Ectodermal cell (in vitro differentiated cells): ENCODE measurements around the gene ATP1A4. TPM values are rescaled to one million over a fixed set of nuclear protein-coding genes. Genes with fewer than 3 reads are reported as not detected.
A peak's percentile ranks its signal among the peaks of the same experiment; 100 is the strongest.
"Not testable (repeated sequence)": the region's sequence is repeated elsewhere in the genome, so short reads cannot be mapped to it uniquely, and the experiment has no call there.

Experiments used
- H3K27ac ChIP-seq: 2 replicates; pipeline ENCODE4 v1.7.0; 2013; ENCODE audit warnings: mild to moderate bottlenecking, low read depth, low read length; ENCODE audit not compliant: insufficient read depth, poor library complexity, severe bottlenecking
- H3K27me3 ChIP-seq: 2 replicates; pipeline ENCODE4 v1.7.0; 2013; ENCODE audit warnings: mild to moderate bottlenecking, low read length; ENCODE audit not compliant: insufficient read depth, control insufficient read depth, poor library complexity, severe bottlenecking
- H3K36me3 ChIP-seq: one replicate; pipeline ENCODE4 v1.7.0; 2013; ENCODE audit warnings: low read length; ENCODE audit not compliant: control insufficient read depth, insufficient read depth
- H3K4me1 ChIP-seq: one replicate; pipeline ENCODE4 v1.7.0; 2013; ENCODE audit warnings: low read length; ENCODE audit not compliant: control insufficient read depth, insufficient read depth
- H3K4me3 ChIP-seq: 2 replicates; pipeline ENCODE4 v1.7.0; 2013; ENCODE audit warnings: low read depth, low read length, control low read depth; ENCODE audit not compliant: insufficient read depth
- H3K9me3 ChIP-seq: 2 replicates; pipeline ENCODE4 v1.7.0; 2013; ENCODE audit warnings: mild to moderate bottlenecking, low read length, moderate library complexity; ENCODE audit not compliant: control insufficient read depth
- whole genome bisulfite sequencing, 2 experiments: methylation state at CpG; one replicate each; pipeline ENCODE4 v1.1.7; 2013; ENCODE audit warnings: missing lambda C conversion rate in 2 of 2; 5-methylcytosine and 5-hydroxymethylcytosine counted together
- polyA plus RNA-seq, 4 experiments: library from polyadenylated mRNA; stranded (reverse); fragments of 50-300 nt; gene quantifications; one replicate each; pipeline ENCODE4 v1.2.3, GENCODE V29; 2013

Gene ATP1A4
- 0.93 TPM for polyA plus RNA-seq (2013, experiment 1 of 4)
- 1.0 TPM for polyA plus RNA-seq (2013, experiment 2 of 4)
- polyA plus RNA-seq (2013, experiment 3 of 4): 0.85 TPM
- polyA plus RNA-seq (2013, experiment 4 of 4): 1.1 TPM

DNA sequence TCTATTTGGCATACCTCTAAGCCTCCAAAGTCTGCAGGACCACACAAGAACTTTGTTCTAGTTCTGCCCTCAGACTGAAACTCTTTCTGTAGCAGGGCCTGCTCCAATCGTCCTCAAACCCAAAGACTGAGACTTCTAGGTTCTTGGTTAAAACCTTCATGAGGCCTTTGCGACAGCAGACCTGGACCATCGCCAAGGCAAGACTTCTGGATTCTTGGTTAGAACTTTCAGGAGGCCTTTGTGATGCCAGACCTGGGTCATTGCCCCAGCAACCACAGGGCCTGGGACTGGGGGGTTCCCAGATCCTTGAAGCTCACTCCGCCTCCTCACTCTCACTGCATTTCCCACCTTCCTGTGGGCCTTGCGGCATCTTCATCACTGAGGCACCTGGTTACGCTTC lies at the start of gene ATP1A4:
TSS of gene ATP1A4 (plus strand) at position 301 of the 400 bp plus-strand sequence. CDS start 438 bp downstream, outside the sequence.
- WGBS, 2 experiments: 94 to 96% methylated on average over 6 of the region's 6 CpGs
- no peak within 1 kb of the TSS for H3K4me3 ChIP-seq
- H3K4me1 ChIP-seq: no peaks in the 10 kb centered on the region
- no peak within 1 kb of the TSS for H3K27ac ChIP-seq
- H3K9me3 ChIP-seq: no peaks in the 10 kb centered on the region
- H3K27me3 ChIP-seq: no peaks in the 10 kb centered on the region
- no peaks in the 10 kb centered on the region for H3K36me3 ChIP-seq

DNA sequence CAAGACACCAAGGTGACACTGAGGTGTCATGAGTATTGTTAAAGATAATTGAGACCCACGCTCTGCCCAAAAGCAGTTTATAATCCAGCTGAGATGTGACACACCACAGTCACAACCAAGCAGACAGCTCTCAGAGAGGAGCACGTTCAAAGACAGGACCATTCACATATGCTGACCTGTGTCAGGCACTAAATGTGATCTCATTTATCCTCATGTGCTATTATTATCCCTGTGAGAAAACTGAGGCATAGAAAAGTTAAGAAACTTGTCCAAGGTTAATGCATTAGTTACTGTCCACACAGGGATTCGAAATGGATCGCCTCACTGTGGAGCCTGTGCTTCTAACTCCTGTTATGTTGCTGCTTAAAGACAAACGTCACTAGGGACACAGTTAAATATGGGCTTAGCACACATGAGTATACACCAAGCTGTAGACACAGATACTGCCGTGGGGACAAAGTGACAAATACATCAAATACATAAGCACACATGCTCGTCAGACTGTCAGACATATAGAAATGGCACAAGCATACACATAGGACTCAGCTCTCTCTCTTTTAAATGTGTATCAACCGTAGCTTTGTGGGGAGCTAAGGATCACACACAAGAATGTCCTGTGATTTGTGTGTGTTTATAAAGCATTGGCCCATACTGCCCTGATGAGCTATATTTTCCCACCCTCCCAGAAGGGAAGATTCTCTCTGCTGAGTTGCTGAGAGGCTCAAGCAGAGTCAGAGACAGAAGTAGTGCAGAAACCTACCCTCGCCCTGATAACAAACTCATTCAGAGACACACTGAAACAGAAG lies 49.5 kb upstream of the ATP1A4 start:
- Histone ChIP-seq H3K27me3 (peaks cover 16% of the 10 kb centered on the region), H3K36me3 (no peaks in the 10 kb centered on the region), H3K9me3 (no peaks in the 10 kb centered on the region), H3K27ac (no peak overlapping the region), H3K4me1 (peaks cover 48% of the 10 kb centered on the region), H3K4me3 (no peak overlapping the region)
- 87 to 88% methylated on average over 9 of the region's 9 CpGs for WGBS, 2 experiments

DNA sequence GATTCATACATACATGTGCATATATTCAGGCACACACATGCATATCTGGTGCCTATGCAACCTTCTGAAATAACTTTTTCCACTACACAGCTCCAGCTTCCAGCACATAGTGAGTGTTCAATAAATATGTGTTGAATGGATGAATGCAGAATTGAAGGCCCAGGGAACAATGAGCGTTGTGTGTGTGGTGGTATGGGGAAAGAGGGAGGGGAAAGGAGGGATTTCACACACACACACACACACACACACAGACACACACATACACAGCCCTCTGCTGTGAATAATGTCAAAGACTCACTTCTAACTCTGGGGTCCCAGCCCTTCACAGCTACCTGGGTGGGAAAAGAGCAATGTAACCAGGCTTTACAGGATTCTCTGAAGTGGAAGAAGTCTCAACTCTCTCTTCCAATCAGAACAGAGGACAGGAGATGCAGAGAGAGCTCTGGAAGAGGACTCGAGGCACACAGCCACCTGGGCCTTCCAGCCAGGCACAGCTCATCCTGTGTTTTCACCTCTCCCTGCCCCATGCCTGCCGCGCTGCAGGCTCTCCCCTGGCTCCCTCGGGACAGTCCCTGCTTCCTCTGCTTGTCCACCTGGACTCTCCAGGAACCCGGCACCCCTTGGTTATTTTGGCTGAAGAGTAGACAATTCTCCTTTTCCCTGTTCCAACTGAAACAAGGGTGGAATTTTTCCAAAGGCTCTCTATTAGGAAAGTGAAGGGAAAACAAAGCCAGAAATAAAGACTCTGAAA lies 47.6 kb upstream of the ATP1A4 start:
- H3K27ac ChIP-seq: no peak overlapping the region
- no peaks in the 10 kb centered on the region for H3K36me3 ChIP-seq
- 28 to 35% methylated on average over 5 to 6 of the region's 6 CpGs for WGBS, 2 experiments
- H3K4me1 ChIP-seq: peaks cover 45% of the 10 kb centered on the region
- H3K27me3 ChIP-seq: peaks cover 10% of the 10 kb centered on the region
- H3K4me3 ChIP-seq: no peak overlapping the region
- no peaks in the 10 kb centered on the region for H3K9me3 ChIP-seq

DNA sequence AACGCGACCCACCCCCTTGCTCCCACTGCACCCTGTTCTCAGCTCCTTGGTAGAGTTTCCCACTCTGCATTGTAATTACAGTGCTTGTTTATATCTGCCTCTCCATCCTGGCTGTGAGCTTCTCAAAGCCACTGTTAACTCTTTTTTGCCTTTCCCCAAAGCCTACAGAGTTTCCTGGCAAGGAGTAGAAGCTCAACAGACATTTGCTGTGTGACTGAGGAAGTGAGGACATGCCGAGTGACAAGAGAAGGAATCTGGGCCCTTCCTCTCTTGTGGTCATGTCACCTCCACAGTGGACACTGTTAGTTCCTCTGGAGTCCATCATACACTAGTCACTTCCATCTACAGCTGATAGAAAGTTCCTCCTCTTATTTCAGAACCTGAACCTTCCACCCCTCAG lies 46.9 kb upstream of the ATP1A4 start:
- Histone ChIP-seq H3K4me1 (peaks cover 47% of the 10 kb centered on the region), H3K9me3 (no peaks in the 10 kb centered on the region), H3K36me3 (no peaks in the 10 kb centered on the region), H3K27me3 (peaks cover 8% of the 10 kb centered on the region), H3K27ac (no peak overlapping the region), H3K4me3 (no peak overlapping the region)
- 61 to 68% methylated on average over 3 of the region's 3 CpGs for WGBS, 2 experiments

DNA sequence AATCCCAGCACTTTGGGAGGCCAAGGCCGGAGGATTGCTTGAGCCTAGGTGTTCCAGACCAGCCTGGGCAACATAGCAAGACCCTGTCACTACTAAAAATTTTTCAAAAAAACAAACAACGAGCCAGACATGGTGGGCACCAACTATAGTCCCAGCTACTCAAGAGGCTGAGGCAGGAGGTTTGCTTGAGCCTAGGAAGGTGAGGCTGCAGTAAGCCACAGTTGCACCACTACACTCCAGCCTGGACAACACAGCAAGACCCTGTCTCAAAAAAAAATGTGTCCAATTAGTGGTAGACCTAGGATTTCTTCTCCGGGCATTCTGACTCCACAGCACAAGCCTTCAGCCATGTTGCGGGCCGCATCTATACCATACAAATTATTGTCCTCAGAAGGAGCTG lies 46.2 kb upstream of the ATP1A4 start:
- no peak overlapping the region for H3K27ac ChIP-seq
- H3K9me3 ChIP-seq: no peaks in the 10 kb centered on the region
- peaks cover 1% of the 10 kb centered on the region for H3K27me3 ChIP-seq
- H3K36me3 ChIP-seq: no peaks in the 10 kb centered on the region
- H3K4me1 ChIP-seq: peaks cover 54% of the 10 kb centered on the region
- 95 to 96% methylated on average over 5 of the region's 5 CpGs for WGBS, 2 experiments
- no peak overlapping the region for H3K4me3 ChIP-seq

DNA sequence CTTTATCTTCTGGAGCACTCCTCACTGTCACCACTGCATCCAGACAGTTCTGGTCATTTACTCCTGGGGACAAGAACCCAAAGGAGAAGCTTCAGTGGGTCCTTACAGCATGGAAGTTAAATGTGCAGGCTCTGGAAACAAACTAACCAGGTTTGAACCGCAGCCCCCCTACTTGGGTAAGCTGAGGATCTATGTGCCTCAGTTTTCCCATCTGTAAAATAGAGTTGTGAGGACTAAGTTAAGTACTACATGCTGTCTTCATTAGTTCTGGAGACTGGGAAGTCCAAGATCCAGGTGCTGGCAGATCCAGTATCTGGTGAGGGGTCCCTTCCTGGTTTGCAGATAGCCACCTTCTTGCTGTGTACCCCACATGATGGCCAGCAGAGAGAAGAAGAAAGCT lies 43.9 kb upstream of the ATP1A4 start:
- Histone ChIP-seq H3K4me3 (no peak overlapping the region), H3K36me3 (no peaks in the 10 kb centered on the region), H3K27me3 (no peaks in the 10 kb centered on the region), H3K27ac (no peak overlapping the region), H3K9me3 (no peaks in the 10 kb centered on the region), H3K4me1 (peaks cover 57% of the 10 kb centered on the region)
- WGBS, 2 experiments: 100% methylated on average over 1 of the region's 1 CpG

DNA sequence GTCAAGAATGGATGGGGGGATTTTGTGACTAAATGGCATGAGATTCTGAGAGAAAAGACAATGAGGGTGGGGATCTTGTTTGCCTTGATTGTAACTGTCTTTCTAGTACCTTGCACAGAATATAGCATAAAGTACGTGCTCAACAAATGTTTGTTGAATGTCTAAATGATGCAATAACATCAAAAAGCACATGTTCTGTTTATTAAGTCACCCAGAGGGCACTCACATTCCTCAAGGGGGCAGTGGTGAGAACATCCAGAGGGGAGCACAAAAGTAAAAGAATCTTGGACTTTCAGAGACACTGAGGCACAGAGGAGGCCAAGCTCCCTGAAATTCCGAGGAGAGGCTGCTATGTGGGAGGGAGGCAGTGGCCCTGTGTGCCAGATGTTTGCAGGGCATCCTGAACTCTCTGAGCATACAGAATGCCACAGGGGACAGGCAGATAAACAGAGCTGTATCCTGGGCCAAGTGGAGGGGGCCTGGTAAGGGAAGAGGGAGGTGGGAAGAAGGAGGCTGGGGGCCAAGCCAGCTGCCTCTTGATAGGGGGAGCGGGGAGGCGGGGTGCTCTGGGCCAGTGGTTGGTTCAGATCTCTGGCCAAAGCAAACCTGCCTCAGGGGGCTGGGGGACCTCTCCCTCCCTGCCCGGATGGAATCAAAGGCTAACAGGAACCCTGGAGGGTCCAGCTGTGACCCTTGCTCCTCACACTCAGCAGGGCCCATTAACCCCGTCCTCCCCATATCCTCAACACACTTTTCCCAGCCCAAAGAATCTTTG lies 42.3 kb upstream of the ATP1A4 start:
- Histone ChIP-seq H3K27ac (peak overlapping the region; percentile 74), H3K36me3 (no peaks in the 10 kb centered on the region), H3K27me3 (no peaks in the 10 kb centered on the region), H3K4me3 (no peak overlapping the region), H3K9me3 (no peaks in the 10 kb centered on the region), H3K4me1 (peaks cover 56% of the 10 kb centered on the region)
- WGBS, 2 experiments: 14 to 17% methylated on average over 6 of the region's 6 CpGs

DNA sequence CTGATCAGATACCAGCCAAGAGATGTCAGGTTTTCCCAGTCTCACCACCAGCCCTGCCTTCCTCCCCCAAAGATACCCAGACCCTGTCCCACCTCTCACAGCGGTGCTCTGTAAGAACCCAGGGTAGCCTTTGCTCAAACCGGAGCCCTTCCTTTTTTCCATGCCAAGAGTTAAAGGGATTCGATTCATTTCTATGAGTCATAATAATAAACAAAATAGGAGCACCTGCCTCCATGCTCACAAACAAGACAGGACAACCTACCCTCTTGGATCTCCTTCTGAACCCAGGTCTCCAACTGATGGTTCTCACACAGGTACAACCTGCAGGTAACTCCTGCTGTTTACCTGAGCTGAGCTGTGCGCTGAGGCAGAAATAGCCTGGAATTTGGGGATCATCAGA lies 41.7 kb upstream of the ATP1A4 start:
- Histone ChIP-seq H3K36me3 (no peaks in the 10 kb centered on the region), H3K4me1 (peaks cover 56% of the 10 kb centered on the region), H3K4me3 (no peak overlapping the region), H3K27ac (peak overlapping the region; percentile 74), H3K9me3 (no peaks in the 10 kb centered on the region), H3K27me3 (no peaks in the 10 kb centered on the region)
- WGBS, 2 experiments: 50 to 57% methylated on average over 4 of the region's 4 CpGs

DNA sequence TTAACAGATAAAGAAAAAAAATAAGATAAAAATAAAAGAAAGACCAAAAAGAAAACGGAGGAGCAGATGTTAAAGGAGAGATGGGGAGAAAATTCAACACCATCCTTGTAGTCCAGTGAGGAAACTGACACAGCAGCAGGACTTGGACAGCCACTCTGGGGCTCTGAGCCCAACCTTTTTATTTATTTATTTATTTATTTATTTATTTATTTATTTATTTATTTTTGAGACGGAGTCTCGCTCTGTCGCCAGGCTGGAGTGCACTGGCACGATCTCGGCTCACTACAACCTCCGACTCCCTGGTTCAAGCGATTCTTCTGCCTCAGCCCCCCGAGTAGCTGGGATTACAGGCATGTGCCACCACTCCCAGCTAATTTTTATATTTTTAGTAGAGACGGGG lies 39.9 kb upstream of the ATP1A4 start:
- 92 to 95% methylated on average over 10 of the region's 10 CpGs for WGBS, 2 experiments
- H3K4me3 ChIP-seq, H3K9me3 ChIP-seq, H3K27ac ChIP-seq, H3K36me3 ChIP-seq, H3K27me3 ChIP-seq: not testable (repeated sequence)
- peaks cover 61% of the 10 kb centered on the region for H3K4me1 ChIP-seq

DNA sequence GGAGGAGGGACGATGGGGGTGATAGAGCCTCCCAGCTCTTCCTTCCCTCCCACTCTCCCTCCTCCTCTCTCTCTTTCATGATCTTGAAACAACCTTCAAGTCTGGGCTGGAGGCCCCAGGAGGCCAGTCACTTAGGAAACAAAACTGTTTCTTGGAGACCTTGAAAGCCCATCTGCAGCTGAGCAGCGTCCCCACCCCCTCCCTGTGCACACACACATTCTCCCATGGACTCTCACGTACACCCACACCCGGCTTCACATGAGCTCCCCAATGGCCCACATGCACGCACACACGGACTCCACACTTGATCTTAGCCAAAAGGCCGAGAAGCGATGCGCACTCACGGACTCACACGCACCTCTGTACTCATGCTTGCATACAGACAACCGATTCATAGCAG lies 39.0 kb upstream of the ATP1A4 start:
- 90% methylated on average over 12 of the region's 12 CpGs for WGBS, 2 experiments
- H3K4me1 ChIP-seq: peaks cover 63% of the 10 kb centered on the region

More for the DNA sequence above, 39.0 kb upstream of the ATP1A4 start:
- H3K4me3 ChIP-seq: no peak overlapping the region
- H3K27ac ChIP-seq: no peak overlapping the region
- no peaks in the 10 kb centered on the region for H3K27me3 ChIP-seq
- no peaks in the 10 kb centered on the region for H3K9me3 ChIP-seq
- no peaks in the 10 kb centered on the region for H3K36me3 ChIP-seq
